KMS-11 (cell line): ENCODE measurements around the gene GDI2.

Experiments used
- H2AFZ ChIP-seq: fragments of 200-600 bp; sonication (generic); 2 replicates; pipeline ENCODE4 v1.6.1; 2016; ENCODE audit warnings: antibody characterized with exemption, mixed run types, low read depth
- H3K27ac ChIP-seq: fragments of 200-600 bp; sonication (generic); 2 replicates; pipeline ENCODE4 v1.6.1; 2016; ENCODE audit warnings: mild to moderate bottlenecking, mixed run types
- H3K27me3 ChIP-seq: fragments of 200-600 bp; sonication (generic); 2 replicates; pipeline ENCODE4 v1.6.1; 2017; ENCODE audit warnings: mild to moderate bottlenecking, low read depth, mixed run types, moderate library complexity; ENCODE audit not compliant: insufficient read depth
- H3K36me3 ChIP-seq: fragments of 200-600 bp; sonication (generic); 2 replicates; pipeline ENCODE4 v1.6.1; 2017; ENCODE audit warnings: mild to moderate bottlenecking, mixed run types; ENCODE audit not compliant: insufficient read depth
- H3K4me1 ChIP-seq: fragments of 200-600 bp; sonication (generic); 2 replicates; pipeline ENCODE4 v1.6.1; 2016; ENCODE audit warnings: mild to moderate bottlenecking, low read depth, mixed run types; ENCODE audit not compliant: poor library complexity, severe bottlenecking
- H3K4me2 ChIP-seq: fragments of 200-600 bp; sonication (generic); 2 replicates; pipeline ENCODE4 v1.7.0; 2016; ENCODE audit warnings: mild to moderate bottlenecking, mixed run types
- H3K4me3 ChIP-seq: fragments of 200-600 bp; sonication (generic); IDR thresholded peaks from 2 replicates; pipeline ENCODE4 v1.6.1; 2017; ENCODE audit warnings: low read depth, low read length, mixed read lengths; ENCODE audit not compliant: insufficient read depth
- H3K79me2 ChIP-seq: fragments of 200-600 bp; sonication (generic); 2 replicates; pipeline ENCODE4 v1.6.1; 2016; ENCODE audit warnings: low read depth, mixed run types; ENCODE audit not compliant: insufficient read depth
- H3K9ac ChIP-seq: fragments of 200-600 bp; sonication (generic); 2 replicates; pipeline ENCODE4 v1.6.1; 2016; ENCODE audit warnings: mild to moderate bottlenecking, mixed run types
- H4K20me1 ChIP-seq: fragments of 200-600 bp; sonication (generic); 2 replicates; pipeline ENCODE4 v1.6.1; 2016; ENCODE audit warnings: mild to moderate bottlenecking, mixed run types; ENCODE audit not compliant: insufficient read depth
- CTCF ChIP-seq: fragments of 200-600 bp; sonication (generic); conservative IDR thresholded peaks from 2 replicates; pipeline ENCODE4 v1.6.1; 2017; ENCODE audit warnings: low read depth, mild to moderate bottlenecking, antibody characterized with exemption, low read length, moderate library complexity, mixed read lengths

The GDI2 gene

GRCh38 chr10:5789626-5790025 lies 23.6 kb downstream of the GDI2 start:
- H3K79me2 ChIP-seq: peaks cover 54% of the 10 kb centered on the region; the same call in 1 of the 2 replicates
- no peak overlapping the region for H3K9ac ChIP-seq
- no peak overlapping the region for H3K4me2 ChIP-seq
- H3K36me3 ChIP-seq: peaks cover 44% of the 10 kb centered on the region; the same call in 1 of the 2 replicates
- H4K20me1 ChIP-seq: no peaks in the 10 kb centered on the region
- no peak for TF ChIP-seq CTCF
- no peak overlapping the region for H2AFZ ChIP-seq
- no peaks in the 10 kb centered on the region for H3K27me3 ChIP-seq
- no peak overlapping the region for H3K4me3 ChIP-seq
- H3K27ac ChIP-seq: no peak overlapping the region
- H3K4me1 ChIP-seq: peaks cover 4% of the 10 kb centered on the region

GRCh38 chr10:5788969-5789368 lies 24.3 kb downstream of the GDI2 start:
- Histone ChIP-seq H3K36me3 (peaks cover 45% of the 10 kb centered on the region; the same call in 1 of the 2 replicates), H3K79me2 (peaks cover 54% of the 10 kb centered on the region; the same call in 1 of the 2 replicates), H4K20me1 (no peaks in the 10 kb centered on the region), H3K4me1 (peaks cover 4% of the 10 kb centered on the region), H2AFZ (no peak overlapping the region), H3K4me2 (no peak overlapping the region), H3K27ac (no peak overlapping the region), H3K27me3 (no peaks in the 10 kb centered on the region), H3K9ac (no peak overlapping the region), H3K4me3 (no peak overlapping the region)
- TF ChIP-seq CTCF: no peak

- H4K20me1 ChIP-seq: 0 out of 2 replicates have a peak, but pooled peaks cover 4% of the 10 kb centered on the region
- H3K79me2 ChIP-seq: peaks cover 74% of the 10 kb centered on the region
- H3K36me3 ChIP-seq: peaks cover 36% of the 10 kb centered on the region; the same call in 1 of the 2 replicates
- H3K27me3 ChIP-seq: no peaks in the 10 kb centered on the region
- H3K4me3 ChIP-seq: no peak overlapping the region
- H2AFZ ChIP-seq: no peak overlapping the region
- H3K27ac ChIP-seq: no peak overlapping the region
- TF ChIP-seq CTCF: no peak
- H3K9ac ChIP-seq: no peak overlapping the region
- peaks cover 27% of the 10 kb centered on the region for H3K4me1 ChIP-seq
- H3K4me2 ChIP-seq: no peak overlapping the region
Measured at GRCh38 chr10:5783300-5783699, 29.9 kb downstream of the GDI2 start.

GRCh38 chr10:5782174-5782573 lies 31.1 kb downstream of the GDI2 start:
- no peak overlapping the region for H3K4me3 ChIP-seq
- peak overlapping the region; percentile 40; the same call in 1 of the 2 replicates for H3K4me2 ChIP-seq
- peaks cover 27% of the 10 kb centered on the region for H3K4me1 ChIP-seq
- peak overlapping the region; percentile 19; the same call in 1 of the 2 replicates for H3K27ac ChIP-seq
- H3K27me3 ChIP-seq: no peaks in the 10 kb centered on the region
- TF ChIP-seq CTCF: no peak
- no peak overlapping the region for H3K9ac ChIP-seq
- peaks cover 12% of the 10 kb centered on the region; the same call in 1 of the 2 replicates for H4K20me1 ChIP-seq
- no peak overlapping the region for H2AFZ ChIP-seq
- peaks cover 36% of the 10 kb centered on the region; the same call in 1 of the 2 replicates for H3K36me3 ChIP-seq
- peaks cover 74% of the 10 kb centered on the region for H3K79me2 ChIP-seq
